Measurements from ENCODE around the gene RASGEF1C.

Gene RASGEF1C

GRCh38 chr5:180137401-180138213 is 71.4 kb downstream of the RASGEF1C start:
- Histone ChIP-seq H3K9me3 (ENCODE audit: insufficient read depth, low read length) (no peaks in the 10 kb centered on the region), H3K36me3 (replicated peaks; ENCODE audit: low read depth, low read length) (no peaks in the 10 kb centered on the region), H3K4me3 (ENCODE audit: low read length) (no peak overlapping the region), H3K4me1 (ENCODE audit: low read length) (no peaks in the 10 kb centered on the region), H2AFZ (ENCODE audit: low read depth, low read length) (no peak overlapping the region), H3K9ac (ENCODE audit: low read length) (no peak overlapping the region), H3K79me2 (ENCODE audit: low read length) (no peaks in the 10 kb centered on the region), H3K27me3 (ENCODE audit: low read depth, low read length) (no peaks in the 10 kb centered on the region), H3K4me2 (ENCODE audit: low read length) (no peak overlapping the region), H4K20me1 (ENCODE audit: insufficient read depth, low read length) (no peaks in the 10 kb centered on the region), H3K27ac (ENCODE audit: low read length) (no peak overlapping the region)
- TF ChIP-seq EZH2phosphoT487 (IDR thresholded peaks at IDR 0.05; ENCODE audit: low read depth), result no peak
- no peak for TF ChIP-seq CTCF (IDR thresholded peaks at IDR 0.05; ENCODE audit: low read depth, low read length)

- Histone ChIP-seq H4K20me1 (ENCODE audit: insufficient read depth, low read length) (no peaks in the 10 kb centered on the region), H3K36me3 (replicated peaks; ENCODE audit: low read depth, low read length) (no peaks in the 10 kb centered on the region), H2AFZ (ENCODE audit: low read depth, low read length) (no peak overlapping the region), H3K4me1 (ENCODE audit: low read length) (no peaks in the 10 kb centered on the region), H3K27me3 (ENCODE audit: low read depth, low read length) (no peaks in the 10 kb centered on the region), H3K4me3 (ENCODE audit: low read length) (no peak overlapping the region), H3K9me3 (ENCODE audit: insufficient read depth, low read length) (no peaks in the 10 kb centered on the region), H3K79me2 (ENCODE audit: low read length) (no peaks in the 10 kb centered on the region), H3K4me2 (ENCODE audit: low read length) (no peak overlapping the region), H3K9ac (ENCODE audit: low read length) (no peak overlapping the region), H3K27ac (ENCODE audit: low read length) (no peak overlapping the region)
- TF ChIP-seq CTCF (IDR thresholded peaks at IDR 0.05; ENCODE audit: low read depth, low read length) (no peak), EZH2phosphoT487 (IDR thresholded peaks at IDR 0.05; ENCODE audit: low read depth) (no peak)
These were observed 72.2 kb downstream of the RASGEF1C start for GRCh38 chr5:180136630-180137381.

GRCh38 chr5:180135967-180136629 is 72.9 kb downstream of the RASGEF1C start:
- Histone ChIP-seq H4K20me1 (ENCODE audit: insufficient read depth, low read length) (no peaks in the 10 kb centered on the region), H3K4me1 (ENCODE audit: low read length) (no peaks in the 10 kb centered on the region), H3K27me3 (ENCODE audit: low read depth, low read length) (no peaks in the 10 kb centered on the region), H3K79me2 (ENCODE audit: low read length) (no peaks in the 10 kb centered on the region), H2AFZ (ENCODE audit: low read depth, low read length) (no peak overlapping the region), H3K36me3 (replicated peaks; ENCODE audit: low read depth, low read length) (no peaks in the 10 kb centered on the region), H3K9me3 (ENCODE audit: insufficient read depth, low read length) (no peaks in the 10 kb centered on the region), H3K4me2 (ENCODE audit: low read length) (no peak overlapping the region), H3K4me3 (ENCODE audit: low read length) (no peak overlapping the region), H3K9ac (ENCODE audit: low read length) (no peak overlapping the region), H3K27ac (ENCODE audit: low read length) (no peak overlapping the region)
- TF ChIP-seq EZH2phosphoT487 (IDR thresholded peaks at IDR 0.05; ENCODE audit: low read depth) (no peak), CTCF (IDR thresholded peaks at IDR 0.05; ENCODE audit: low read depth, low read length) (no peak)
